Measurements from ENCODE around the gene ALOX15.

DNA sequence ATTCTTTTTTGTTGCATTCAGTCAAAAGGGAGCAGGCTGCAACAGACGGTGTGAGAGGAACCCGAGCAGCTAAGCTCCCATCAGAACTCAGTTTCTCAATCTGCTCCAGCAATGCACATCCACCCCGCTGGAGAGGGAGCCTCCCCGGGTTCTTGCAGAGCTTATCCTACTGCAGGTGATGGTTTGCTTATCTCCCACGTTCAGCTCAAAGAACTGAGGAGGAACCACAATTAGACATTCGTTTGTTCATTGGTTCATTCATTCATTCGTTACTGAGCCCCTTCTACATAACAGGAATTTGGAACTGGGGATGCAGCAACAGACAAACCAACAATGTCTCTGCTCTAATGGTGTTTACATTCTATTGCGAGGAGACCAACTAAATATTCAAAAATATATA lies 22.2 kb upstream of the ALOX15 start:
- TF ChIP-seq, protein P1, sequence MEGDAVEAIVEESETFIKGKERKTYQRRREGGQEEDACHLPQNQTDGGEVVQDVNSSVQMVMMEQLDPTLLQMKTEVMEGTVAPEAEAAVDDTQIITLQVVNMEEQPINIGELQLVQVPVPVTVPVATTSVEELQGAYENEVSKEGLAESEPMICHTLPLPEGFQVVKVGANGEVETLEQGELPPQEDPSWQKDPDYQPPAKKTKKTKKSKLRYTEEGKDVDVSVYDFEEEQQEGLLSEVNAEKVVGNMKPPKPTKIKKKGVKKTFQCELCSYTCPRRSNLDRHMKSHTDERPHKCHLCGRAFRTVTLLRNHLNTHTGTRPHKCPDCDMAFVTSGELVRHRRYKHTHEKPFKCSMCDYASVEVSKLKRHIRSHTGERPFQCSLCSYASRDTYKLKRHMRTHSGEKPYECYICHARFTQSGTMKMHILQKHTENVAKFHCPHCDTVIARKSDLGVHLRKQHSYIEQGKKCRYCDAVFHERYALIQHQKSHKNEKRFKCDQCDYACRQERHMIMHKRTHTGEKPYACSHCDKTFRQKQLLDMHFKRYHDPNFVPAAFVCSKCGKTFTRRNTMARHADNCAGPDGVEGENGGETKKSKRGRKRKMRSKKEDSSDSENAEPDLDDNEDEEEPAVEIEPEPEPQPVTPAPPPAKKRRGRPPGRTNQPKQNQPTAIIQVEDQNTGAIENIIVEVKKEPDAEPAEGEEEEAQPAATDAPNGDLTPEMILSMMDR (IDR thresholded peaks at IDR 0.05; ENCODE audit: insufficient read depth, low read length, poor library complexity, severe bottlenecking) = no peak
- TF ChIP-seq EZH2phosphoT487 (conservative IDR thresholded peaks at IDR 0.05; ENCODE audit: low read length) = no peak

Data from SU-DHL-6 (cell line).